K562 (cell line): ENCODE results near the gene LAMA5. TPM values are rescaled to one million over a fixed set of nuclear protein-coding genes. Genes with fewer than 3 reads are reported as not detected.

Source experiments
- AFF4 ChIP-seq: sonication (generic); formaldehyde crosslinking; IDR thresholded peaks from 2 replicates; pipeline ENCODE4 v1.8.0; 2023; ENCODE audit warnings: mild to moderate bottlenecking, missing genetic modification reagents
- ARID3B ChIP-seq: fragments of 250-450 bp; sonication (Bioruptor Pico); IDR thresholded peaks from 2 replicates; pipeline ENCODE4 v1.4.0; 2020; ENCODE audit warnings: borderline replicate concordance
- CAMTA2 ChIP-seq: fragments of 250-450 bp; sonication (Bioruptor Pico); conservative IDR thresholded peaks from 2 replicates; pipeline ENCODE4 v1.5.1; 2022
- MTA3 ChIP-seq: fragments of 450-650 bp; formaldehyde crosslinking; IDR thresholded peaks from 2 replicates; pipeline ENCODE4 v1.6.1; 2017; ENCODE audit warnings: mild to moderate bottlenecking, borderline replicate concordance
- NCOA1 ChIP-seq: fragments of 450-650 bp; IDR thresholded peaks from 2 replicates; pipeline ENCODE4 v1.6.1; 2016; ENCODE audit warnings: low read depth
- POLR2A ChIP-seq: fragments of 450-650 bp; conservative IDR thresholded peaks from 2 replicates; pipeline ENCODE4 v1.6.1; 2016
- POLR2B ChIP-seq: fragments of 450-650 bp; IDR thresholded peaks from 2 replicates; pipeline ENCODE4 v1.6.1; 2018; ENCODE audit warnings: low read depth; ENCODE audit not compliant: partially characterized antibody
- RNF2 ChIP-seq: sonication (generic); IDR thresholded peaks from 2 replicates; pipeline ENCODE4 v1.6.1; 2016
- SMARCA5 ChIP-seq: fragments of 450-650 bp; IDR thresholded peaks from 2 replicates; pipeline ENCODE4 v1.6.1; 2016
- ZBTB7A ChIP-seq: IDR thresholded peaks from 2 replicates; pipeline ENCODE4 v1.6.1; 2011; ENCODE audit warnings: low read depth, mild to moderate bottlenecking, low read length, moderate library complexity, borderline replicate concordance; ENCODE audit not compliant: control insufficient read depth
- ZEB2 ChIP-seq: fragments of 450-650 bp; IDR thresholded peaks from 2 replicates; pipeline ENCODE4 v1.6.1; 2016
- ZNF561 ChIP-seq: fragments of 450-650 bp; formaldehyde crosslinking; conservative IDR thresholded peaks from 2 replicates; pipeline ENCODE4 v1.4.0; 2020; ENCODE audit warnings: mild to moderate bottlenecking, moderate library complexity
- polyA plus RNA-seq, 8 experiments: library from polyadenylated mRNA; depleted of rRNA in 4 of 8; stranded (reverse) in 5 of 8; unstranded in 3 of 8; fragments of >200 nt; fragmentation: Nextera tagmentation in 2 of 8; fragmentation: Illumina TruSeq in 1 of 8; extraction: Ambion mirVana in 2 of 8; extraction: Trizol in 1 of 8; gene quantifications; 2 replicates each; pipeline versions ENCODE4 v1.2.1 to v1.2.3, GENCODE V29; 2011 to 2014; ENCODE audit warnings: inconsistent platforms in 1 of 8, missing spikeins in 1 of 8
- total RNA-seq, 7 experiments: library from RNA; depleted of rRNA in 6 of 7; stranded (reverse); fragments of >200 nt in 6 of 7; fragmentation: Illumina TruSeq in 2 of 7; extraction: Trizol in 2 of 7; gene quantifications; 2 replicates each; pipeline versions ENCODE4 v1.2.1 to v1.2.3, GENCODE V29; 2011 to 2021; ENCODE audit warnings: low replicate concordance in 1 of 7
- TF ChIP-seq, protein P1 (sequence below): fragments of 450-650 bp; IDR thresholded peaks from 2 replicates; pipeline ENCODE4 v1.6.1; 2016; ENCODE audit warnings: low read depth
- TF ChIP-seq, protein P2 (sequence below): IDR thresholded peaks from 2 replicates; pipeline ENCODE4 v1.6.1; 2016; ENCODE audit warnings: missing genetic modification characterization, missing compliant biosample characterization

The LAMA5 gene
- total and polyA plus RNA-seq, 9 of the 15 experiments (the other 6 are each of a cell fraction or from before 2014, with no cell fraction given): 0.31 to 101 (median 7.8) TPM

DNA sequence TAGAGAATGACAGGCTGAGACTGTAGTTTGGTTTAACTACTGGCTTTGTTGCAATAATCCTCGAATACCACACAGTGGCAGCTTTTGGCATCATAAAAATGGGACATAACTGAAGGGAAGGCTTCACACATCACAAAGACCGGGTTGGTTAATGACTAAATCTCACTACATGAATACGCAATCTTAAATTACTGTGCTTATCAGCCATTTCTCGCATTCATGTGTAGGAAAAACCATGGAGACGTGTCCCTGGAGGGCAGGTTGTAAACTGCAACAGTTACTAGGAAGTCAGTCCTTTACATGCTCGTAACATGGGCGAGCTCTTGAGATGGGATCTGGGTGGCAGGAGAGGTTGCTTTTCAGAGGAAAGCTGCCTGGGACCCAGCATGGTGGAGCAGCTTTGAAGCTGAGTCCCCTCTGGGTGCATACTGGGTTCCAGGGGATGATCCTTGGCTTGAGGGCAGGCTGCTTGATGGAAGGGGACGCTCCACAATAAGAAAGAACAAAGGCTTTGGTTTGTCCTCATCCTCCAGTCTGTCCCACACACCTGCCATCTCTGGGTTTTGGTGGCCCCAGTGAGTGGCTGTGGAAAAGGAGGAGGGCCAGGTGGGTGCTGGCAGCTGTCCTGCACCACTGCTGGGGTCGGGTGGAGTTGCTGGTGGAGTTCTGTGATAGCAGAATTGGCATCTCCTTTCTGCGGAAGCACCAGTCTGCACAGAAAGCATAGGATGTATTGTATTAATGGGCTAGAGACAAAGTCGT, 21.9 kb upstream of the LAMA5 start (continued):
- TF ChIP-seq, protein P1, sequence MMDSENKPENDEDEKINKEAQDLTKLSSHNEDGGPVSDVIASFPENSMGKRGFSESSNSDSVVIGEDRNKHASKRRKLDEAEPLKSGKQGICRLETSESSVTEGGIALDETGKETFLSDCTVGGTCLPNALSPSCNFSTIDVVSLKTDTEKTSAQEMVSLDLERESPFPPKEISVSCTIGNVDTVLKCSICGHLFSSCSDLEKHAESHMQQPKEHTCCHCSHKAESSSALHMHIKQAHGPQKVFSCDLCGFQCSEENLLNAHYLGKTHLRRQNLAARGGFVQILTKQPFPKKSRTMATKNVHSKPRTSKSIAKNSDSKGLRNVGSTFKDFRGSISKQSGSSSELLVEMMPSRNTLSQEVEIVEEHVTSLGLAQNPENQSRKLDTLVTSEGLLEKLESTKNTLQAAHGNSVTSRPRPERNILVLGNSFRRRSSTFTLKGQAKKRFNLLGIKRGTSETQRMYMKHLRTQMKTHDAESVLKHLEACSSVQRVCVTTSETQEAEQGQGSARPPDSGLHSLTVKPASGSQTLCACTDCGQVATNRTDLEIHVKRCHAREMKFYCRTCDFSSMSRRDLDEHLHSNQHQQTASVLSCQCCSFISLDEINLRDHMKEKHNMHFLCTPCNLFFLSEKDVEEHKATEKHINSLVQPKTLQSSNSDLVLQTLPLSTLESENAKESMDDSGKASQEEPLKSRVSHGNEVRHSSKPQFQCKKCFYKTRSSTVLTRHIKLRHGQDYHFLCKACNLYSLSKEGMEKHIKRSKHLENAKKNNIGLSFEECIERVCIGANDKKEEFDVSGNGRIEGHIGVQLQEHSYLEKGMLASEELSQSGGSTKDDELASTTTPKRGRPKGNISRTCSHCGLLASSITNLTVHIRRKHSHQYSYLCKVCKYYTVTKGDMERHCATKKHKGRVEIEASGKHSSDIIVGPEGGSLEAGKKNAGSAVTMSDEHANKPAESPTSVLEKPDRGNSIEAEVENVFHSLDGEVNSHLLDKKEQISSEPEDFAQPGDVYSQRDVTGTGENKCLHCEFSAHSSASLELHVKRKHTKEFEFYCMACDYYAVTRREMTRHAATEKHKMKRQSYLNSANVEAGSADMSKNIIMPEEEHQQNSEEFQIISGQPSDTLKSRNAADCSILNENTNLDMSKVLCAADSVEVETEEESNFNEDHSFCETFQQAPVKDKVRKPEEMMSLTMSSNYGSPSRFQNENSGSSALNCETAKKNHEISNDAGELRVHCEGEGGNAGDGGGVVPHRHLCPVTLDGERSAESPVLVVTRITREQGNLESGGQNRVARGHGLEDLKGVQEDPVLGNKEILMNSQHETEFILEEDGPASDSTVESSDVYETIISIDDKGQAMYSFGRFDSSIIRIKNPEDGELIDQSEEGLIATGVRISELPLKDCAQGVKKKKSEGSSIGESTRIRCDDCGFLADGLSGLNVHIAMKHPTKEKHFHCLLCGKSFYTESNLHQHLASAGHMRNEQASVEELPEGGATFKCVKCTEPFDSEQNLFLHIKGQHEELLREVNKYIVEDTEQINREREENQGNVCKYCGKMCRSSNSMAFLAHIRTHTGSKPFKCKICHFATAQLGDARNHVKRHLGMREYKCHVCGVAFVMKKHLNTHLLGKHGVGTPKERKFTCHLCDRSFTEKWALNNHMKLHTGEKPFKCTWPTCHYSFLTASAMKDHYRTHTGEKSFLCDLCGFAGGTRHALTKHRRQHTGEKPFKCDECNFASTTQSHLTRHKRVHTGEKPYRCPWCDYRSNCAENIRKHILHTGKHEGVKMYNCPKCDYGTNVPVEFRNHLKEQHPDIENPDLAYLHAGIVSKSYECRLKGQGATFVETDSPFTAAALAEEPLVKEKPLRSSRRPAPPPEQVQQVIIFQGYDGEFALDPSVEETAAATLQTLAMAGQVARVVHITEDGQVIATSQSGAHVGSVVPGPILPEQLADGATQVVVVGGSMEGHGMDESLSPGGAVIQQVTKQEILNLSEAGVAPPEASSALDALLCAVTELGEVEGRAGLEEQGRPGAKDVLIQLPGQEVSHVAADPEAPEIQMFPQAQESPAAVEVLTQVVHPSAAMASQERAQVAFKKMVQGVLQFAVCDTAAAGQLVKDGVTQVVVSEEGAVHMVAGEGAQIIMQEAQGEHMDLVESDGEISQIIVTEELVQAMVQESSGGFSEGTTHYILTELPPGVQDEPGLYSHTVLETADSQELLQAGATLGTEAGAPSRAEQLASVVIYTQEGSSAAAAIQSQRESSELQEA: no peak
- TF ChIP-seq, protein P2, sequence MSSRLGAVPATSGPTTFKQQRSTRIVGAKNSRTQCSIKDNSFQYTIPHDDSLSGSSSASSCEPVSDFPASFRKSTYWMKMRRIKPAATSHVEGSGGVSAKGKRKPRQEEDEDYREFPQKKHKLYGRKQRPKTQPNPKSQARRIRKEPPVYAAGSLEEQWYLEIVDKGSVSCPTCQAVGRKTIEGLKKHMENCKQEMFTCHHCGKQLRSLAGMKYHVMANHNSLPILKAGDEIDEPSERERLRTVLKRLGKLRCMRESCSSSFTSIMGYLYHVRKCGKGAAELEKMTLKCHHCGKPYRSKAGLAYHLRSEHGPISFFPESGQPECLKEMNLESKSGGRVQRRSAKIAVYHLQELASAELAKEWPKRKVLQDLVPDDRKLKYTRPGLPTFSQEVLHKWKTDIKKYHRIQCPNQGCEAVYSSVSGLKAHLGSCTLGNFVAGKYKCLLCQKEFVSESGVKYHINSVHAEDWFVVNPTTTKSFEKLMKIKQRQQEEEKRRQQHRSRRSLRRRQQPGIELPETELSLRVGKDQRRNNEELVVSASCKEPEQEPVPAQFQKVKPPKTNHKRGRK (tag): no peak
- TF ChIP-seq POLR2B (peak; percentile 35), POLR2A (peak; percentile 77), ZNF561 (CRISPR knock-in tag) (no peak), AFF4 (CRISPR knock-in tag) (no peak), RNF2 (no peak), ZEB2 (no peak), SMARCA5 (no peak), ARID3B (no peak), CAMTA2 (CRISPR knock-in tag) (no peak), MTA3 (no peak), NCOA1 (no peak), ZBTB7A (no peak)
